OCI-LY7 (cell line): Measurements from ENCODE around the gene PCNX2.

ENCODE experiments used
- CTCF ChIP-seq: fragments of 200-600 bp; sonication (generic); conservative IDR thresholded peaks from 2 replicates; pipeline ENCODE4 v1.5.1; 2014; ENCODE audit warnings: mild to moderate bottlenecking, antibody characterized with exemption, low read length, moderate library complexity, mixed read lengths
- EZH2phosphoT487 ChIP-seq: fragments of 200-600 bp; sonication (generic); IDR thresholded peaks from 2 replicates; pipeline ENCODE4 v1.6.1; 2018; ENCODE audit warnings: low read depth, borderline replicate concordance, mild to moderate bottlenecking, mixed run types, antibody characterized with exemption, low read length, moderate library complexity, mixed read lengths

GRCh38 chr1:232938926-232939325 lies 356.6 kb downstream of the PCNX2 start:
- TF ChIP-seq CTCF, result no peak
- no peak for TF ChIP-seq EZH2phosphoT487
